Loucy (cell line): ENCODE measurements around the gene SNX12.

ENCODE experiments used
- CTCF ChIP-seq: fragments of 200-600 bp; sonication (generic); conservative IDR thresholded peaks from 2 replicates; pipeline ENCODE4 v1.5.1; 2014; ENCODE audit warnings: mild to moderate bottlenecking, antibody characterized with exemption, low read length
- EZH2phosphoT487 ChIP-seq: fragments of 200-600 bp; IDR thresholded peaks from 2 replicates; pipeline ENCODE4 v1.6.1; 2018; ENCODE audit warnings: antibody characterized with exemption, mild to moderate bottlenecking, moderate library complexity, borderline replicate concordance

- TF ChIP-seq CTCF (no peak), EZH2phosphoT487 (no peak)
These were observed 14.9 kb downstream of the SNX12 start for GRCh38 chrX:71053217-71053621.
